Measurements from ENCODE around the gene SLC22A2. TPM values are rescaled to one million over a fixed set of nuclear protein-coding genes. Genes with fewer than 3 reads are reported as not detected.

Gene SLC22A2
- total and polyA plus RNA-seq, 2 experiments from 2014 or later, result 0.94 to 1.1 TPM

- H3K9me2 ChIP-seq (ENCODE audit: insufficient read depth), result no peaks in the 10 kb centered on the region
- H4K20me1 ChIP-seq (replicated peaks; ENCODE audit: insufficient read depth), result no peaks in the 10 kb centered on the region
- no peak overlapping the region for H3K4me3 ChIP-seq
- Mint-ChIP-seq H3K27me3 (ENCODE audit: insufficient read depth, low read depth, poor library complexity) (no peaks in the 10 kb centered on the region), H3K27ac (no peak overlapping the region), H3K9me3 (peaks cover 14% of the 10 kb centered on the region), H3K4me3 (no peak overlapping the region), H3K4me1 (peaks cover 39% of the 10 kb centered on the region), H3K36me3 (ENCODE audit: low read depth) (no peaks in the 10 kb centered on the region; the same call in 2 of the 3 replicates)
- H3F3A ChIP-seq (replicated peaks; ENCODE audit: low read depth), result peaks cover 15% of the 10 kb centered on the region
- H3K36me3 ChIP-seq (ENCODE audit: insufficient read depth), result no peaks in the 10 kb centered on the region
- DNase-seq (ENCODE audit: low spot score), result peak; percentile 75
- TF ChIP-seq NANOG (IDR thresholded peaks at IDR 0.05; ENCODE audit: borderline replicate concordance) (no peak), POLR2AphosphoS5 (IDR thresholded peaks at IDR 0.05; ENCODE audit: low read depth) (no peak), CTCF (conservative IDR thresholded peaks at IDR 0.05; ENCODE audit: low read depth in 2 of 2) (peak; percentile 60 to 70)
- no peaks in the 10 kb centered on the region for H3K27me3 ChIP-seq (ENCODE audit: insufficient read depth)
- no peak overlapping the region for H2AFZ ChIP-seq
- H3K4me2 ChIP-seq, result no peak overlapping the region
- H3K4me1 ChIP-seq (ENCODE audit: insufficient read depth), result peaks cover 36% of the 10 kb centered on the region
- H3K27ac ChIP-seq (ENCODE audit: low read depth), result no peak overlapping the region
- ATAC-seq, result peak; percentile 78
- H3K79me2 ChIP-seq (replicated peaks; ENCODE audit: insufficient read depth), result no peaks in the 10 kb centered on the region
Observed at GRCh38 chr6:160221423-160221822, 37.2 kb downstream of the SLC22A2 start.

GRCh38 chr6:160218810-160219209 lies 39.8 kb downstream of the SLC22A2 start:
- Histone ChIP-seq H3F3A (replicated peaks; ENCODE audit: low read depth) (peaks cover 15% of the 10 kb centered on the region), H3K27ac (ENCODE audit: low read depth) (no peak overlapping the region), H3K36me3 (ENCODE audit: insufficient read depth) (no peaks in the 10 kb centered on the region), H3K79me2 (replicated peaks; ENCODE audit: insufficient read depth) (no peaks in the 10 kb centered on the region), H4K20me1 (replicated peaks; ENCODE audit: insufficient read depth) (no peaks in the 10 kb centered on the region), H3K9me2 (ENCODE audit: insufficient read depth) (no peaks in the 10 kb centered on the region), H3K4me1 (ENCODE audit: insufficient read depth) (peaks cover 11% of the 10 kb centered on the region), H3K4me3 (no peak overlapping the region), H2AFZ (no peak overlapping the region), H3K4me2 (no peak overlapping the region), H3K27me3 (ENCODE audit: insufficient read depth) (no peaks in the 10 kb centered on the region)
- DNase-seq (ENCODE audit: low spot score) (no peak), ATAC-seq (no peak)
- Mint-ChIP-seq H3K4me3 (no peak overlapping the region), H3K36me3 (ENCODE audit: low read depth) (peaks cover 9% of the 10 kb centered on the region), H3K9me3 (peaks cover 29% of the 10 kb centered on the region), H3K4me1 (peaks cover 29% of the 10 kb centered on the region), H3K27me3 (ENCODE audit: insufficient read depth, low read depth, poor library complexity) (no peaks in the 10 kb centered on the region), H3K27ac (no peak overlapping the region)
- TF ChIP-seq EZH2phosphoT487 (IDR thresholded peaks at IDR 0.05; ENCODE audit: unreplicated experiment) (no peak), EZH2 (IDR thresholded peaks at IDR 0.05; ENCODE audit: low read depth, unreplicated experiment) (no peak), NANOG (IDR thresholded peaks at IDR 0.05; ENCODE audit: borderline replicate concordance) (no peak), ZNF331 (CRISPR knock-in tag; IDR thresholded peaks at IDR 0.05; ENCODE audit: low read depth) (no peak), ZNF114 (CRISPR knock-in tag; IDR thresholded peaks at IDR 0.05) (no peak), STAT1 (IDR thresholded peaks at IDR 0.05; ENCODE audit: unreplicated experiment) (no peak), REST (IDR thresholded peaks at IDR 0.05; ENCODE audit: unreplicated experiment) (no peak)

All from GM23338 (cell line).